Ascending aorta (tissue), 2 donors: ENCODE data around the gene ATP10A. TPM values are rescaled to one million over a fixed set of nuclear protein-coding genes. Genes with fewer than 3 reads are reported as not detected.

Experiments
- DNase-seq, 2 donors: peaks; one replicate each; pipeline ENCODE4 v3.0.0-alpha.2; 2019; ENCODE audit warnings: low spot score in 2 of 2
- H3K27ac ChIP-seq, 2 donors: fragments of 200-600 bp; sonication (generic); one replicate each; pipeline ENCODE4 v1.5.1; 2016 to 2017; ENCODE audit warnings: mild to moderate bottlenecking in 1 of 2
- H3K27me3 ChIP-seq: fragments of 200-600 bp; sonication (generic); one replicate; pipeline ENCODE4 v1.5.1; 2017
- H3K36me3 ChIP-seq, 2 donors: fragments of 200-600 bp; sonication (generic); one replicate each; pipeline ENCODE4 v1.5.1; 2016
- H3K4me1 ChIP-seq, 2 donors: fragments of 200-600 bp; sonication (generic); one replicate each; pipeline ENCODE4 v1.5.1; 2016 to 2017; ENCODE audit warnings: mild to moderate bottlenecking in 1 of 2
- H3K4me3 ChIP-seq, 2 donors: fragments of 200-600 bp; sonication (generic); one replicate each; pipeline ENCODE4 v1.5.1; 2016 to 2017; ENCODE audit warnings: mild to moderate bottlenecking in 1 of 2
- H3K9me3 ChIP-seq, 2 donors: fragments of 200-600 bp; sonication (generic); one replicate each; pipeline ENCODE4 v1.5.1; 2016
- intact Hi-C: fragments of 100-400 bp; cut with DNase I; formaldehyde crosslinking; loops from one replicate; pipeline ENCODE4 v1.15.1; 2023
- total RNA-seq: library from RNA; depleted of rRNA; stranded (reverse); fragments of >200 nt; gene quantifications from one replicate; pipeline ENCODE4 v1.1.0, GENCODE V29; 2016
- TF ChIP-seq, protein P1 (sequence below), 3 experiments: fragments of 200-600 bp in 2 of 3; fragments of 450-650 bp in 1 of 3; sonication (generic) in 2 of 3; IDR thresholded peaks; one replicate each; pipeline ENCODE4 v1.5.1; 2016 to 2019; ENCODE audit warnings: antibody characterized with exemption in 3 of 3, mild to moderate bottlenecking in 1 of 3, moderate library complexity in 1 of 3

ATP10A gene
- total RNA-seq, 1 donor from 2014 or later: 26.7 TPM

DNA sequence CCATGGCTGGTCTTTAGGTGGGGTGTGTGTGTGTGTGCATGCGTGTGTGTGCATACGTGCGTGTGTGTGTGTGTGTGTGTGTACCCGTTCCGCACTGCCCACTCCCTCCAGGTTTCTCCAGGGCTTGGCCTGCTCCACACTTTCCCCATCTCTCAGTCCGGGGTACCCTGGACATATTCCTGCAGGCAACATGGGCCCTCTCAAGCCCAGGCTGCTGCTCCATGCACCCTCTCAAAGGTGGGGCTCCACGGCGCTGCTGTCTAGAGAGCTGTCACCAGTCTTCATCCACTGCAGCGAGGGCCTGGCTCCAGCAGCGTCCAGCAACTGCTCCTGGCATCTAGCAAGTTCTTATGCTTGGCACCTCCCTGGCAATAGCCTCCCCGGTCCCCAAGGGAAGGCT is 86.1 kb downstream of the ATP10A start:
- Histone ChIP-seq H3K4me1 (peaks cover 7 to 20% of the 10 kb centered on the region in 2 donors), H3K27ac (peak overlapping the region; percentile 20 to 31), H3K9me3 (no peaks in the 10 kb centered on the region), H3K36me3 (peaks cover 11 to 12% of the 10 kb centered on the region in 2 donors), H3K27me3 (no peaks in the 10 kb centered on the region), H3K4me3 (no peak overlapping the region)
- intact Hi-C loops: no loop called here
- TF ChIP-seq, protein P1, sequence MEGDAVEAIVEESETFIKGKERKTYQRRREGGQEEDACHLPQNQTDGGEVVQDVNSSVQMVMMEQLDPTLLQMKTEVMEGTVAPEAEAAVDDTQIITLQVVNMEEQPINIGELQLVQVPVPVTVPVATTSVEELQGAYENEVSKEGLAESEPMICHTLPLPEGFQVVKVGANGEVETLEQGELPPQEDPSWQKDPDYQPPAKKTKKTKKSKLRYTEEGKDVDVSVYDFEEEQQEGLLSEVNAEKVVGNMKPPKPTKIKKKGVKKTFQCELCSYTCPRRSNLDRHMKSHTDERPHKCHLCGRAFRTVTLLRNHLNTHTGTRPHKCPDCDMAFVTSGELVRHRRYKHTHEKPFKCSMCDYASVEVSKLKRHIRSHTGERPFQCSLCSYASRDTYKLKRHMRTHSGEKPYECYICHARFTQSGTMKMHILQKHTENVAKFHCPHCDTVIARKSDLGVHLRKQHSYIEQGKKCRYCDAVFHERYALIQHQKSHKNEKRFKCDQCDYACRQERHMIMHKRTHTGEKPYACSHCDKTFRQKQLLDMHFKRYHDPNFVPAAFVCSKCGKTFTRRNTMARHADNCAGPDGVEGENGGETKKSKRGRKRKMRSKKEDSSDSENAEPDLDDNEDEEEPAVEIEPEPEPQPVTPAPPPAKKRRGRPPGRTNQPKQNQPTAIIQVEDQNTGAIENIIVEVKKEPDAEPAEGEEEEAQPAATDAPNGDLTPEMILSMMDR (IDR thresholded peaks at IDR 0.05): no peak
- DNase-seq: no peak

- Histone ChIP-seq H3K4me1 (peaks cover 7 to 20% of the 10 kb centered on the region in 2 donors), H3K9me3 (no peaks in the 10 kb centered on the region), H3K27ac (no peak overlapping the region), H3K36me3 (peaks cover 11 to 12% of the 10 kb centered on the region in 2 donors), H3K4me3 (no peak overlapping the region), H3K27me3 (no peaks in the 10 kb centered on the region)
- intact Hi-C loops: no loop called here
- TF ChIP-seq, protein P1 (IDR thresholded peaks at IDR 0.05): no peak
- DNase-seq: no peak
These were observed 86.9 kb downstream of the ATP10A start for GRCh38 chr15:25776071-25776746.

GRCh38 chr15:25775317-25775912 is 87.7 kb downstream of the ATP10A start:
- Histone ChIP-seq H3K27me3 (no peaks in the 10 kb centered on the region), H3K4me3 (no peak overlapping the region), H3K9me3 (no peaks in the 10 kb centered on the region), H3K36me3 (peaks cover 6% of the 10 kb centered on the region in 2 donors), H3K4me1 (peaks cover 9 to 25% of the 10 kb centered on the region in 2 donors), H3K27ac (peak overlapping the region in 1 of 2 donors; percentile 41)
- TF ChIP-seq, protein P1 (IDR thresholded peaks at IDR 0.05): no peak
- no peak for DNase-seq
- intact Hi-C loops: no loop called here

DNA sequence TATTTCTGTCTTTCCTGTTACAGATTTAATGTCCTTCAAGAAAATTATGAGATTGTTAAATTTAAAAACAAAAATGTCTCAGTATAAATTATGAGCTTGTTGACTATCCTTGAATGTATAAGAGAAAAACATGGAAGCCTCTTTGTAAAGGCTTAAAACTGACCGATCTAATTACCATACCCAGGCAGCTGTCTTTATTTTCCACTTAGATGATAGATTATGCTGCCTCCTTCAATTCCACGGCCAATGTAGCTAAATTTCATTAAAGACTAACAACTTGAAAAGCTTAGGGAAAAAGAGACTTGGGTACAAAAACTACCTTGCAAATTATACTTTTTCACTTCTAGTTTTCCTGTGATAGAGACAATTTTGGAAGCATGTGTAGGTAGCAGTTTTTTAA is 88.3 kb downstream of the ATP10A start:
- H3K4me1 ChIP-seq: peaks cover 9 to 25% of the 10 kb centered on the region in 2 donors
- H3K9me3 ChIP-seq: no peaks in the 10 kb centered on the region
- H3K27ac ChIP-seq: peak overlapping the region in 1 of 2 donors; percentile 41
- no peaks in the 10 kb centered on the region for H3K27me3 ChIP-seq
- TF ChIP-seq, protein P1 (IDR thresholded peaks at IDR 0.05): no peak
- intact Hi-C loops: no loop called here
- peaks cover under 1% of the 10 kb centered on the region in 2 donors for H3K36me3 ChIP-seq
- no peak for DNase-seq
- H3K4me3 ChIP-seq: no peak overlapping the region

DNA sequence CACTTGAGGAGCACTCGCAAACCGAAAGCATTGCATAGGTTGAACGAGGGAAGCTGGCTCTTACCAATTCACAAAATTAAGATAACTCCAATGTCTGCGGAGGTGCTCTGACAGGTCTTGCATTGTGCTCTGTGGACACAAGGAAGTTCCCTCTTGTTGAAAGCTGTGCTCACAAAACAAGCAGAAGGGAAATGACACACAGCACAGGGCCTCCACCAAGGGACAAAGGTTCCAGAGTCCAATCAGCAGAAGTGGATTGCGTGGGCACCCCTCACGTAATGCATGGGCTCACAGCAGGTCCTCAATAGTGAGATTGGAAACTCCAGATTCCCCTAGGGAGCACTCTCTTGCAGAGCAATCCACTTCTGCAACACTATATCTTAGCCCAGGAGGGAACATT is 89.9 kb downstream of the ATP10A start:
- H3K4me3 ChIP-seq: no peak overlapping the region
- no peaks in the 10 kb centered on the region for H3K27me3 ChIP-seq
- DNase-seq: no peak
- no peaks in the 10 kb centered on the region for H3K36me3 ChIP-seq
- TF ChIP-seq, protein P1 (IDR thresholded peaks at IDR 0.05): no peak
- no peak overlapping the region for H3K27ac ChIP-seq
- H3K9me3 ChIP-seq: no peaks in the 10 kb centered on the region
- intact Hi-C loops: no loop called here
- H3K4me1 ChIP-seq: peaks cover 5 to 18% of the 10 kb centered on the region in 2 donors
